GM12875 (cell line): ENCODE results near the gene NBPF4.
"Not testable (repeated sequence)": the region's sequence is repeated elsewhere in the genome, so short reads cannot be mapped to it uniquely, and the experiment has no call there.

ENCODE experiments used
- H3K4me3 ChIP-seq: one replicate; pipeline ENCODE4 v1.5.1; 2011; ENCODE audit warnings: low read depth, low read length, control low read depth

NBPF4 gene, protein sequence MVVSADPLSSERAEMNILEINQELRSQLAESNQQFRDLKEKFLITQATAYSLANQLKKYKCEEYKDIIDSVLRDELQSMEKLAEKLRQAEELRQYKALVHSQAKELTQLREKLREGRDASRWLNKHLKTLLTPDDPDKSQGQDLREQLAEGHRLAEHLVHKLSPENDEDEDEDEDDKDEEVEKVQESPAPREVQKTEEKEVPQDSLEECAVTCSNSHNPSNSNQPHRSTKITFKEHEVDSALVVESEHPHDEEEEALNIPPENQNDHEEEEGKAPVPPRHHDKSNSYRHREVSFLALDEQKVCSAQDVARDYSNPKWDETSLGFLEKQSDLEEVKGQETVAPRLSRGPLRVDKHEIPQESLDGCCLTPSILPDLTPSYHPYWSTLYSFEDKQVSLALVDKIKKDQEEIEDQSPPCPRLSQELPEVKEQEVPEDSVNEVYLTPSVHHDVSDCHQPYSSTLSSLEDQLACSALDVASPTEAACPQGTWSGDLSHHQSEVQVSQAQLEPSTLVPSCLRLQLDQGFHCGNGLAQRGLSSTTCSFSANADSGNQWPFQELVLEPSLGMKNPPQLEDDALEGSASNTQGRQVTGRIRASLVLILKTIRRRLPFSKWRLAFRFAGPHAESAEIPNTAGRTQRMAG

GRCh38 chr1:108243976-108244375, at the start of gene NBPF4:
Gene NBPF4, minus strand, starts transcription at chr1:108244076. Its CDS starts 315 bp downstream, at chr1:108243761.
- H3K4me3 ChIP-seq = not testable (repeated sequence)

GRCh38 chr1:108282528-108283257, 38.8 kb upstream of the NBPF4 start:
- not testable (repeated sequence) for H3K4me3 ChIP-seq

- not testable (repeated sequence) for H3K4me3 ChIP-seq
Observed at GRCh38 chr1:108272485-108273327, 28.8 kb upstream of the NBPF4 start.

DNA sequence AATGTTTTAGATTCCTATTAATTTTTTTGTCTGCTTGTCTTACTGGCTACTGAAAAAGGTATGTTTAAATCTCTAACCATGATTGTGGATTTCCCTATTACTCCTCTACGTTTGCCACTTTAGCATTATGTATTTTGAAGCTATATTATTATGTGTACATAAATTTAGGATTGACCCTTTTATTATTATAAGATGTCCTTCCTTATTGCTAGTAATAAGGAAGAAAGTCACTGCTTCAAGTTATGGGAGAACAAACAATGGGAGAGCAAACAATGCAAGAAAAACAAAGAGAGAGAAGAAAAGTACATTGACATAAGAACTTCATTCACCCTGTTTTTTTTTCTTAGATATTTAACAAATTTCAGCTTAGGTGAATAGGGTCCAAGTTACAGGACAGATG, 23.2 kb upstream of the NBPF4 start:
- H3K4me3 ChIP-seq = not testable (repeated sequence)

DNA sequence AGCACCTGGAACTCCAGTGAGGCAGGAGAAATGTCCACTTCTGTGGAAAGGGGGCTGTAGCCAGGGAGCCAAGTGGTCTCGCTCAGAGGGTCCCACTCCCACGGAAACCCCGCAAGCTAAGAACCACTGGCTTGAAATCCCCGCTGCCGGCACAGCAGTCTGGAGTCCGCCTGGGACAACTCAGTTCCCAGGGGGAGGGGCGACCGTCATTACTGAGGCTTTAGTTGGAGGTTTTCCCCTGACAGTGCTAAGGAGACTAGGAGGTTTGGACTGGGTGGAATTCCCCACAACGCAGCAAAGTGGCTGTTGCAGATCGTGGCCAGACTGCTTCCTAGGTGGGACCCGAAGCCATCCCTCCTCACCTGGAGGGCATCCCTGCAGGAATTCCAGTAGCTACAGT, 18.1 kb upstream of the NBPF4 start:
- H3K4me3 ChIP-seq = not testable (repeated sequence)

DNA sequence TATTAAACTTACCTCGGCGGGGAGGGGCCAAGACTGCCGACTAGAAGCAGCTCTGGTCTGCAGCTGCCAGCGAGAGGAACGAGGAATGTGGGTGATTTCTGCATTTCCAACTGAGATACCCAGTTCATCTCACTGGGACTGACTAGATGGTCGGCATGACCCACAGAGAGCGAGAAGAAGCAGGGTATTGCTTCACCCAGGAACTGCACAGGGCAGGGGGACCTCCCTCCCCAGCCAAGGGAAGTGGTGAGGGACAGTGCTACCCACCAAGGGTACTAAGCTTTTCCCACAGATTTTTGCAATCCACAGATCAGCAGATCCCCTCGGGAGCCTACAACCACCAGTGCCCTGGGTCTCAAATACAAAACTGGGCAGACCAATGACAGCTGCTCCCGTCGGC, 17.6 kb upstream of the NBPF4 start:
- H3K4me3 ChIP-seq = not testable (repeated sequence)

- H3K4me3 ChIP-seq = not testable (repeated sequence)
Observed at GRCh38 chr1:108260578-108261259, 16.8 kb upstream of the NBPF4 start.

DNA sequence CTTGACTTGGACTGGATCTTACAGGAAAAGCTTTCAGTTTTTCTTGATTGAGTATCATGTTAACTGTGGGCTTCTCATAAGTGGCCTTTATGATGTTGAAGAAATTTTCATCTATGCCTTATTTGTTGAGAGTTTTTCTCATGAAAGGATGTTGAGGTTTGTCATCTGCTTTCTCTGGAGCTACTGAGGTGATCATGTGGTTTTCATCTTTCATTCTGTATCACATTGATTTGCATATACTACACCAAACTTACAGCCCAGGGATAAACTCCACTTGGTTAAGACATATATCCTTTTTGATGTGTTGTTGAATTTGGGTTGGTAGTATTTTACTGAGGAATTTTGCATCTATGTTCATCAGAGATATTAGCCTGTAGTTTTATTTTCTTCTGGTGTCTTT, 11.6 kb upstream of the NBPF4 start:
- H3K4me3 ChIP-seq = not testable (repeated sequence)

DNA sequence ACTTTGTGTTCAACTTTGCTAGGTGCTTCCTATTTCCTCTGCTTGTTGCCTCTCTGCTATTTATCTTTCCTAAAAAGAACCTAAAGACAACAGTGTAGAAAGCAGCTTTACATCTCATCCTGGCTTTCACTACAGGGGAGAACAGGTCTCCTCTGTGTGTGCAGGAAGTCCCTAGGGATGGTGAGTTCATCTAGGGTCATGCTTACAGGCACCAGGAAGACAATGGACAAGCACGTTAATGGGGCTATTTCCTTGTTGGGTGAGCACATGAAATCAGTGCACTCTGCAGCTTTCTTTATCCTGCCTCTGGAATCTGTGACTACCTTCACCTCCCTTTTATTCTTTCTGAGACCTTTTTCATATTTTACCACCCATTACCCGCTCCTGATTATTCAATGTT, 4.5 kb downstream of the NBPF4 start:
- H3K4me3 ChIP-seq = not testable (repeated sequence)

DNA sequence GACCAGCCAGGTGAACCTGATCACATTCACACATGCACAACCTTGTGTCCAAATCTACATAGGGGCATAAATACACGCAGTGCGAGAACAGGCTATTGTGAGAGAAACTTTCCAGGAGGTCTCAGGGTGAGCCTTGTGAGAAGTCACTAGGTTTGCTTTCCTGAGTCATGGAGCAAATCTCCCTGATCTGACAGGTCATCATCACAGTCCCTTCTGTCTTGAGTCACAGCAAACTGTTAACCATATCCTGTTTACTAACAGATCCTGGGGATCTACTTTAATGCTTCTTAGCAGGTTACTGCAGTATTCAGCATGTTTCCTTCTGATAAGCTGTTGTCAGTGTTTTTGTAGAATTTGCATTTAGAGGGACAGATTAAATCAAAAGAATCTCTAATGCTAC, 8.6 kb downstream of the NBPF4 start:
- H3K4me3 ChIP-seq = not testable (repeated sequence)

GRCh38 chr1:108232183-108232582, 11.7 kb downstream of the NBPF4 start:
- H3K4me3 ChIP-seq = not testable (repeated sequence)

GRCh38 chr1:108229976-108230375, 13.9 kb downstream of the NBPF4 start:
- H3K4me3 ChIP-seq = not testable (repeated sequence)

DNA sequence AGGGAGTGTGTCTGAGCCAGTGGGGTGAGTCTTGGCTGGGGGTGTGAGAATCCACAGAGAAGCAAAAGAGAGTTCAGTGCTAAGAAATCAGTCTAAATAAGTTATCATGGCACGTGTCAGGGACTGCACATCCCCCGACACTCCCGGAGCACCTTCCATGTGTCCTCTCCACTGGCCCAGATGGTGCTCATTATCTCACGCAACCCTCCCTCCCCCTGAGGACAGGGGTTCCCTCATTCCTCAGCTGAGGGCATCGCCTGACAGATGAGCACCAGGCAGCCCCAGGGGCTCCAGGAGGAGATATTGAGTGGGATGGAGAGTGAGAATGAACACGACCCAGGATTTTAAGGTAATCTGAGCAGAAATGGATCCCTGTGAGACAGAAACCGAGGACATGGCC, 16.1 kb downstream of the NBPF4 start:
- H3K4me3 ChIP-seq = not testable (repeated sequence)

DNA sequence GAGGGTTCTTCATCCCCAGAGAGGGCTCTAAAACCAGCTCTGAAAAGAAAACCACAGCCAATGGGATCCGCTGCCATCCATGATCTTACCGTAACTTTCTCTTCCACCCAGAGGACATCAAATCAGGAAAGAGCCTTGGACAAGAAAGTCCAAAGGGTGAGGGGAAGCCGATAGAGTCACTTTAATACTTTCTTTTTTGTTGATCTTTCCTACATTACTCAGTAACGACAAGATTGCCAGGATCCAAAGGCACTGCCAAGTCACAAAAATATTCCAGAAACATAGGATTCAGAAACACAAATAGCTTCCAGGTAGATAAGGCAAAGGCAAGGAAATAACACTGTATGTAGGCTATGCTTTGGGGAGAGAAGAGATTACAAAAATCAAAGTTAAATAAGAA, 17.0 kb downstream of the NBPF4 start:
- H3K4me3 ChIP-seq = not testable (repeated sequence)

DNA sequence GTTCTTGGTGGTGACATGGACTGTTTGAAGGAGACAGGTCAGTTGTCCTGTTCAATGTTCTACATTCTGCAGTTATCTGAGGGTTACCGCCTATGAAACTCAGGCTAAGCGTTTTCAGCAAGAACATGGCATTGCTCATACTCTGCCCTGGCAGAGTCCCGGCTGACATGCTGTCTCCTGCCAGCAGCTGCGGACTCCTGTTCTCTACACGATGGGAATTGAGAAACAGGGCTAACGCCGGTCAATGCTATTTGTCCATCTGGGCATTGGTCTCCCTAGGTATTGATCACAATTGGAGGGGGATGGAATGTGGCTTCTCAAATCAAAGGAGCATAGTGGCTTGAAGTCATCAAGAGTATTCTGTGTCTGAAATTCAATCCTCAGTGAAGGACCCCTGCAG, 20.6 kb downstream of the NBPF4 start:
- not testable (repeated sequence) for H3K4me3 ChIP-seq

GRCh38 chr1:108217515-108218174, 26.2 kb downstream of the NBPF4 start:
- H3K4me3 ChIP-seq = not testable (repeated sequence)

- H3K4me3 ChIP-seq = not testable (repeated sequence)
Observed at GRCh38 chr1:108217007-108217406, 26.9 kb downstream of the NBPF4 start.

DNA sequence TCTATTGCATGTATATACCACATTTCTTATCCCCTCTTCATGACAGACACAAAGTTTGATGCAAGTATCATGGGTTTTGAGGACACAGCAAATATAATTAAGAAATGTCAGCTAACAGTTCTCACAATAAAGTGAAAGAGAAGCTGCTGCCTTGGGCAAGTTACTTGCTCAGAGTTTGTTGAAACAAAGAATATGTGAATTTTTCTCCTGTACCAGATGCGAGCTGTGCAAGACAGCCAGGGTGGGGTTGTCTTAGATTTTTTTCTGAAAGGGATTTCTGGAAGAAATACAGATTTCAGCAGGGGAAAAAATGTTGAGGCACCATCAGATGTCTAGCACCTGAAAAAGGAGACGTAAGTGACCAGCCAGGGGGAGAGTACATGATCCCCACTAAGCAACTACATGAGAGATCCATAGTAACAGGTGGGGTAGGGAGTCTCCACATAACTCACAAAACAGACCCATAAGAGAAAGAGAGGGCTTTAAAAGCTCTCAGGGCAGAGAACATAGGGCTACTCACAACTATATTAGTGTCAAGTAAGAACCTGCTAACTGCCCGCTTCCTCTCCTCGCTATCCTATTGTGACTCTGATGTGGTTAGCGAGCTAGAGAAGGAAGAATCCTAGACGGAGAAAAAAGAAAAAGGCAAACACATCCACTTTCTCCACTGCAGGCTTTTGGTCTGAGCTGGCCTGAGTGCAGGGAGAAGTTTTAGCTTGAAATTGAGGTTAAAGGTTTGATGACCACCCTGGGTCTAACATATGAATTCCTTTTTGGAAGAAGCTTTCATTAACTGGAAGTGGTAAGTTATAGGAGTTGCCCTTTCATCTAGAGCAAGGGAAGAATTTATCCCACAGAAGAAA, 27.6 kb downstream of the NBPF4 start:
- H3K4me3 ChIP-seq = not testable (repeated sequence)
